HG02973 (cell line): Measurements from ENCODE around the gene MMP3.

Experiments
- ATAC-seq: cut with Tn5 transposase; IDR thresholded peaks from one replicate; pipeline ENCODE4 v1.9.1; 2021; ENCODE audit warnings: moderate library complexity; ENCODE audit not compliant: unreplicated experiment

The MMP3 gene

DNA sequence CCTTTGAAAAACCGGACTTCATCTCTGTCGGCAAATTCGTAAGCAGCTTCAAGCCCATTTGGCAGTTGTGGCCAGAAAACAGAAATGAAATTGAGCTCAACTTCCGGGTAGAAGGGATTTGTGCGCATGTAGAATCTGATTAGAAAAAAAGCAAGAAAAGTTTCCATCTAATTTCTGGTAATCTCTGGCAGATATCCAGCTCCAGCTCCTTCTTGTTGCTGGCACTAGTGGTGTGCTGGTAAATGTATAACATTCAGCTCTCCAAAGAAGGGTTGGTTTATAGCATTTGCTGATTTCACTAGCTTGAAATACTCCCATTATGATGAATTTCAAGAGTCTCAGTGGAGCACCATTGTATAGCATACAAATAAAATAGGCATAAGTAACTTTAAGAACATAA is 50.8 kb downstream of the MMP3 start:
- ATAC-seq, result no peak

DNA sequence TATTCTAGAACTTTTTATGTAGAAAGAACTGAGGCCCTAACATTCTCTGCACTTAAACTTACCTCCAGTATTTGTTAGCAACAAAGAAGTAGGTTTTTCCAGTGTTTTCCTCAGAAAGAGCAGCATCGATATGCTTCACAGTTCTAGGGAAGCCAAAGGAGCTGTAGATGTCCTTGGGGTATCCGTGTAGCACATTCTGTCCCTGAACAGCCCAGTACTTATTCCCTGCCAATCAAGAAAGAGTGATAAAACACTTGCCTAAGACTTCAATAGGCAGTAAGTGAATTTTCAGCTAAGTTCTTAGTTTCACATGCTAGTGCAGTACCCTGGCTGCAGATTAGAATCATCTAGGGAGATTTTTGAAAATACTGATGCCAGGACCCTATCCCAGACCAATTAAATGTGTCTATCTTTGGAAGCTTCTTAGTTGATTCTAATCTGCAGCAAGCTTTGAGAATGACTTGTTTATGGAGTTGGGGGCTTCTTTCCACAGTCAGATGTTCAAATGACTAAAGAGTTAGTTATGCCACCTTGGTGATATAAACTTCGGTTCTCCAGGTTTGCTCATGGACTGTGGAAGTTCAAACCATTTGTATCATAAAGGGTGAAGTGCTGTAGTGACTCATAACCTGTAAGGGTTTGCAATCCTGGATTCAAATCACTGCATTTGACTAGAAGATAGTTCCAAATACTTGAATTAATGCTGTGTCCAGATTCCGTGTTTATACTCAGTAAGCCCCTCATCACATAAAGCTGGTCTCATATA is 52.0 kb downstream of the MMP3 start:
- no peak for ATAC-seq

DNA sequence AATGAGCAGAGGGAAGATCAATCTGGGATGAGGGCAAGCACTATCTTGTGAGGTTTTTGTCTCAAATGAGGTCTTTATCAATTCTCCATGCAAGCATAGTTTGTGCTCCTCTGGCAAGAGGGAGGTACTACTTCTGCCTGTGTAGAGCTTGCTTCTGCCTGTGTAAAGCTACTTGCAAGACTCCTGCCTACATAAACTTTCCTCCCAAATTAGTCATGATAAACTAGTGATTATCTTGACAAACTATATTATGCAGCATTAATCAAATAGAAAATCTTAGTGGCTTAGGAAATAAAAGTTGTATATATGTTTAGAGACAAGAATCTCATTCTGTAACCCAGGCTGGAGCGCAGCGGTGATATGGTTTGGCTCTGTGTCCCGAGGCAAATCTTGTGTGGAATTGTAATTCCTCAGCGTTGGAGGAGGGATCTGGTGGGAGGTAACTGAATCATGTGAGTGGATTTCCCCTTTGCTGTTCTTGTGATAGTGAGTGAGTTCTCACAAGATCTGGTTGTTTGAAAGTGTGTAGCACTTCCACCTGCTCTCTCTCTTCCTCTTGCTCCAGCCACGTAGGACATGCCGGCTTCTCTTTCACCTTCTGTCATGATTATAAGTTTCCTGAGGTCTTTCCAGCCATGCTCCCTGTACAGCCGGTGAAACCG is 54.9 kb downstream of the MMP3 start:
- ATAC-seq, result no peak
